Small intestine (tissue), 7 donors: ENCODE measurements around the gene ABLIM3. TPM values are rescaled to one million over a fixed set of nuclear protein-coding genes. Genes with fewer than 3 reads are reported as not detected.
"Not testable (repeated sequence)": the region's sequence is repeated elsewhere in the genome, so short reads cannot be mapped to it uniquely, and the experiment has no call there.

Source experiments
- DNase-seq, 2 donors: peaks; one replicate each; pipeline versions ENCODE4 v3.0.0 to v3.0.0-alpha.2; 2013
- FAIRE-seq: peaks from 2 replicates; lab custom pipeline; 2012; peaks lifted over from hg19 to GRCh38; lab: Jason Lieb, UNC
- H3K27ac ChIP-seq, 3 donors: one replicate each; pipeline ENCODE4 v1.5.1; 2013; ENCODE audit warnings: low read length in 2 of 3, mild to moderate bottlenecking in 2 of 3, control low read depth in 1 of 3, inconsistent platforms in 1 of 3, low read depth in 1 of 3, moderate library complexity in 1 of 3
- H3K27me3 ChIP-seq, 3 donors: one replicate each; pipeline ENCODE4 v1.6.1; 2013; ENCODE audit warnings: low read length in 3 of 3, inconsistent platforms in 1 of 3; ENCODE audit not compliant: control insufficient read depth in 3 of 3, insufficient read depth in 3 of 3
- H3K36me3 ChIP-seq, 3 donors: one replicate each; pipeline ENCODE4 v1.6.1; 2013; ENCODE audit warnings: low read length in 3 of 3, inconsistent platforms in 1 of 3, low read depth in 1 of 3, mild to moderate bottlenecking in 1 of 3, moderate library complexity in 1 of 3; ENCODE audit not compliant: control insufficient read depth in 3 of 3, insufficient read depth in 2 of 3
- H3K4me1 ChIP-seq, 3 donors: one replicate each; pipeline ENCODE4 v1.6.1; 2013; ENCODE audit warnings: low read length in 2 of 3, inconsistent platforms in 1 of 3, low read depth in 1 of 3, mild to moderate bottlenecking in 1 of 3, moderate library complexity in 1 of 3; ENCODE audit not compliant: control insufficient read depth in 3 of 3, insufficient read depth in 2 of 3
- H3K4me3 ChIP-seq, 3 donors: one replicate each; pipeline ENCODE4 v1.5.1; 2013; ENCODE audit warnings: low read length in 3 of 3, control low read depth in 1 of 3, inconsistent platforms in 1 of 3, low read depth in 1 of 3, mild to moderate bottlenecking in 1 of 3, moderate library complexity in 1 of 3
- H3K9me3 ChIP-seq, 2 donors: one replicate each; pipeline ENCODE4 v1.6.1; 2013; ENCODE audit warnings: low read depth in 1 of 2, low read length in 1 of 2; ENCODE audit not compliant: control insufficient read depth in 2 of 2, insufficient read depth in 1 of 2
- WGBS, 3 donors: extraction: QIAGEN DNeasy Blood & Tissue Kit; methylation state at CpG; one replicate each; pipeline ENCODE4 v1.1.7; 2013; 5-methylcytosine and 5-hydroxymethylcytosine counted together
- polyA plus RNA-seq, 4 donors: library from polyadenylated mRNA; stranded (reverse) in 3 of 4; unstranded in 1 of 4; fragments of 200-250 nt in 3 of 4; fragments of 120-200 nt in 1 of 4; gene quantifications; one replicate each; pipeline versions ENCODE4 v1.2.1 to v1.2.3, GENCODE V29; 2013
- donor health status: healthy with polysubstance abuse.
- donor health status: control.
- donor health status: control.
- donor health status: Bipolar disorder and iron deficiency.
- donor health status: healthy.

The ABLIM3 gene
- polyA plus RNA-seq, 4 donors, result 0.89 to 10.0 (median 5.3) TPM

GRCh38 chr5:149271716-149272563 lies 130.6 kb downstream of the ABLIM3 start, which contains the start of gene AFAP1L1:
TSS of gene AFAP1L1 (plus strand) at chr5:149271859. CDS start at chr5:149271969, 110 bp downstream.
- H3K27me3 ChIP-seq, result peaks cover 0 to 7% (median 2%) of the 10 kb centered on the region in 3 donors
- H3K36me3 ChIP-seq, result no peaks in the 10 kb centered on the region
- peak within 1 kb of the TSS in 2 of 3 donors; percentile 68 for H3K27ac ChIP-seq
- 0 to 1% (median 0%) methylated on average over 53 to 81 of the region's 81 CpGs for WGBS, 3 donors
- H3K4me3 ChIP-seq, result peak within 1 kb of the TSS; percentile 39 to 63 (median 51)
- DNase-seq (peak; percentile 28 to 80), FAIRE-seq (no peak)
- peaks cover 0 to 16% (median 0%) of the 10 kb centered on the region in 3 donors for H3K4me1 ChIP-seq
- peaks cover 0 to 10% of the 10 kb centered on the region in 2 donors for H3K9me3 ChIP-seq

GRCh38 chr5:149272781-149273180 lies 131.5 kb downstream of the ABLIM3 start:
- Histone ChIP-seq H3K4me3 (peak overlapping the region in 1 of 3 donors; percentile 63), H3K4me1 (peaks cover 0 to 16% (median 0%) of the 10 kb centered on the region in 3 donors), H3K9me3 (peaks cover 0 to 10% of the 10 kb centered on the region in 2 donors)
- H3K36me3 ChIP-seq, FAIRE-seq, H3K27me3 ChIP-seq, DNase-seq, H3K27ac ChIP-seq: not testable (repeated sequence)
- WGBS, 3 donors, result 55 to 67% (median 60%) methylated on average over 16 of the region's 16 CpGs

GRCh38 chr5:149273237-149273636 lies 131.9 kb downstream of the ABLIM3 start:
- Histone ChIP-seq H3K27me3 (peaks cover 0 to 7% (median 2%) of the 10 kb centered on the region in 3 donors), H3K4me1 (peaks cover 0 to 16% (median 0%) of the 10 kb centered on the region in 3 donors), H3K36me3 (no peaks in the 10 kb centered on the region), H3K4me3 (peak overlapping the region in 1 of 3 donors; percentile 63), H3K9me3 (peaks cover 0 to 6% of the 10 kb centered on the region in 2 donors), H3K27ac (peak overlapping the region in 1 of 3 donors; percentile 50)
- WGBS, 3 donors, result 49 to 77% (median 72%) methylated on average over 5 of the region's 5 CpGs
- peak in 1 of 2 donors; percentile 10 for DNase-seq
- FAIRE-seq, result no peak

GRCh38 chr5:149273950-149274349 lies 132.7 kb downstream of the ABLIM3 start:
- no peak for FAIRE-seq
- 28 to 54% (median 42%) methylated on average over 3 of the region's 3 CpGs for WGBS, 3 donors
- H3K27ac ChIP-seq, result peak overlapping the region in 1 of 3 donors; percentile 50
- peaks cover 0 to 7% (median 2%) of the 10 kb centered on the region in 3 donors for H3K27me3 ChIP-seq
- H3K9me3 ChIP-seq, result peaks cover 0 to 3% of the 10 kb centered on the region in 2 donors
- H3K36me3 ChIP-seq, result no peaks in the 10 kb centered on the region
- peaks cover 0 to 16% (median 0%) of the 10 kb centered on the region in 3 donors for H3K4me1 ChIP-seq
- DNase-seq, result peak; percentile 60 to 81
- no peak overlapping the region for H3K4me3 ChIP-seq

- no peak for DNase-seq
- FAIRE-seq, result no peak
- Histone ChIP-seq H3K36me3 (no peaks in the 10 kb centered on the region), H3K4me3 (no peak overlapping the region), H3K27ac (no peak overlapping the region), H3K9me3 (no peaks in the 10 kb centered on the region), H3K27me3 (peaks cover 0 to 7% (median 2%) of the 10 kb centered on the region in 3 donors), H3K4me1 (peaks cover 0 to 16% (median 0%) of the 10 kb centered on the region in 3 donors)
- WGBS, 3 donors, result 86 to 100% (median 90%) methylated on average over 1 of the region's 1 CpG
Measured at GRCh38 chr5:149274939-149275338, 133.6 kb downstream of the ABLIM3 start.

GRCh38 chr5:149277801-149278200 lies 136.5 kb downstream of the ABLIM3 start:
- Histone ChIP-seq H3K27ac (no peak overlapping the region), H3K27me3 (peaks cover 0 to 2% (median 0%) of the 10 kb centered on the region in 3 donors), H3K4me3 (no peak overlapping the region), H3K36me3 (no peaks in the 10 kb centered on the region), H3K4me1 (peaks cover 0 to 14% (median 0%) of the 10 kb centered on the region in 3 donors), H3K9me3 (no peaks in the 10 kb centered on the region)
- FAIRE-seq (no peak), DNase-seq (no peak)
- WGBS, 3 donors, result 71 to 80% (median 79%) methylated on average over 4 of the region's 4 CpGs

- Histone ChIP-seq H3K27me3 (no peaks in the 10 kb centered on the region), H3K4me3 (no peak overlapping the region), H3K4me1 (peaks cover 0 to 6% (median 0%) of the 10 kb centered on the region in 3 donors), H3K9me3 (no peaks in the 10 kb centered on the region), H3K36me3 (no peaks in the 10 kb centered on the region), H3K27ac (no peak overlapping the region)
- 68 to 75% (median 74%) methylated on average over 5 of the region's 5 CpGs for WGBS, 3 donors
- DNase-seq (no peak), FAIRE-seq (no peak)
Measured at GRCh38 chr5:149278451-149279210, 137.3 kb downstream of the ABLIM3 start.

GRCh38 chr5:149279661-149280060 lies 138.4 kb downstream of the ABLIM3 start:
- H3K4me3 ChIP-seq, result no peak overlapping the region
- H3K27me3 ChIP-seq, result no peaks in the 10 kb centered on the region
- 61 to 77% (median 74%) methylated on average over 1 of the region's 1 CpG for WGBS, 3 donors
- H3K4me1 ChIP-seq, result peaks cover 0 to 6% (median 0%) of the 10 kb centered on the region in 3 donors
- no peaks in the 10 kb centered on the region for H3K9me3 ChIP-seq
- no peak for FAIRE-seq
- DNase-seq, result no peak
- H3K36me3 ChIP-seq, result no peaks in the 10 kb centered on the region
- no peak overlapping the region for H3K27ac ChIP-seq
